ENCODE results near the gene ZNF790.

The ZNF790 gene

DNA sequence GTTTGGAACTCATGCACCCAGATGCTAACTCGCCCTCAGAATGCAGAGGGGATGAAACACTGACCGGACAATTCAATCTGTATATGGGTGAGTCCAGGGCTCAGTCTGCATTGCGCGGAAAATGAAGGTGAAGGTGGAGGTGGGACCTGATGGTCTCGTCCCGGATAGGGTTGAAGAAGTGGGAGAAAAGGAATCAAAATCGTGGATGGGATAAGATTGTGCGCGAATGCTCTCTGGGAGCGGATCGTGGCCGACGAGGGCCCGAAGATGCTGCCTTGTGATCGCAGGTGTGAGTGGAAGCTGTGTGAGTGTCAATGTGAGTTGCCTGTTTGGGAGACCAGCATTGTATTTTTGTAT, 65.0 kb downstream of the ZNF790 start:
- DNase-seq (ENCODE audit: insufficient read length, low spot score) (no peak), FAIRE-seq (no peak)
- TF ChIP-seq SPI1 (IDR thresholded peaks at IDR 0.05; ENCODE audit: low read depth, low read length) (no peak), POU2F2 (IDR thresholded peaks at IDR 0.05; ENCODE audit: low read depth, low read length) (no peak)

DNA sequence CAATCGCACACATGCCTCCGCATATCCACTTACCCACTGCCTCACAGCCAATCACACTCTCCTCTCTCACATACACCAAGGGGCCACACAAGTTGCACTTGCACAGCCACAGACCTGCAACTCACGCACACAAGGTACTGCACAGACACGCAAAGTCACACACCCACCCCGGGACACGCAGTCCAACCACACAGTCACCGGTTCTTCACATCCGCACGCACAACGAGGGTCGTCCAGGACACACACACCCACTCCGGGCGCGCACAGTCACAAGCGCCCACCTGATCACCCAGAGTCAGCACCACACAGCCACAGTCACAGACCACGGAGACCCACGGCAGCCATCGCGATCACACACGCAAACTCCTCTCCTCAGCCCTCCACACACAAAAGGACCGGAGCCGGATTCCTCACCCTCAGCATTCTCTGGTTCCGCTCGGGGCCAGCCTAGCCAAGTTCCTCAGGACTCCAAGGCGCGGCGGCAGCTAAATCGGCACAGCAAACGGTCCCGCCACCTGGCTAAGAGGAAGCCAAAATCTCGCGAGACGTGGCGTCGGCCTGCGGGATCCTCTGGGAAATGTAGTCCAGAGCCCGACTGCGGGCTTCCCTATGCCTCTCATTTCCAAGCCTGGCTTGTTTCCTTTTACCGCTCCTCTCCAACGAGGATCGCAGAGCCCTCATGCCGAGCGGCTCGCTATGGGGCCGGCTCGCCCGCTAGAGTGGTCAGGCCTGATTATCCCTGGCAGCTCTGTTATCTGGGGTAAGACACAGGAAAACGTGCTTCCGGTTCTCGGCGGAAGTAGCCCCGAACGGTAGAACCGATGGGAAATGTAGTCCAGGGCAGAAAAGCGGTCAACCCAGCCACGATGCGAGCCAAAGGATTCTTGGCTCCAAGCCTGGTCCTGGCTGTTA, 65.6 kb downstream of the ZNF790 start, which contains the start of gene ZNF850:
ZNF850 (minus strand) TSS at position 497 of the 912 bp plus-strand sequence. CDS start 10,201 bp downstream, outside the sequence.
- FAIRE-seq (peak; percentile 77), DNase-seq (ENCODE audit: insufficient read length, low spot score) (peak; percentile 32)
- TF ChIP-seq POU2F2 (IDR thresholded peaks at IDR 0.05; ENCODE audit: low read depth, low read length) (no peak), TAF1 (IDR thresholded peaks at IDR 0.05; ENCODE audit: low read depth, low read length) (no peak; the same call in 1 of the 2 replicates), POLR2A (IDR thresholded peaks at IDR 0.05; ENCODE audit: low read depth, low read length) (peak; percentile 55; the same call in 1 of the 2 replicates), POLR2AphosphoS5 (IDR thresholded peaks at IDR 0.05; ENCODE audit: low read depth, low read length) (0 out of 2 replicates have a peak, but pooled peaks have one; percentile 29)

DNA sequence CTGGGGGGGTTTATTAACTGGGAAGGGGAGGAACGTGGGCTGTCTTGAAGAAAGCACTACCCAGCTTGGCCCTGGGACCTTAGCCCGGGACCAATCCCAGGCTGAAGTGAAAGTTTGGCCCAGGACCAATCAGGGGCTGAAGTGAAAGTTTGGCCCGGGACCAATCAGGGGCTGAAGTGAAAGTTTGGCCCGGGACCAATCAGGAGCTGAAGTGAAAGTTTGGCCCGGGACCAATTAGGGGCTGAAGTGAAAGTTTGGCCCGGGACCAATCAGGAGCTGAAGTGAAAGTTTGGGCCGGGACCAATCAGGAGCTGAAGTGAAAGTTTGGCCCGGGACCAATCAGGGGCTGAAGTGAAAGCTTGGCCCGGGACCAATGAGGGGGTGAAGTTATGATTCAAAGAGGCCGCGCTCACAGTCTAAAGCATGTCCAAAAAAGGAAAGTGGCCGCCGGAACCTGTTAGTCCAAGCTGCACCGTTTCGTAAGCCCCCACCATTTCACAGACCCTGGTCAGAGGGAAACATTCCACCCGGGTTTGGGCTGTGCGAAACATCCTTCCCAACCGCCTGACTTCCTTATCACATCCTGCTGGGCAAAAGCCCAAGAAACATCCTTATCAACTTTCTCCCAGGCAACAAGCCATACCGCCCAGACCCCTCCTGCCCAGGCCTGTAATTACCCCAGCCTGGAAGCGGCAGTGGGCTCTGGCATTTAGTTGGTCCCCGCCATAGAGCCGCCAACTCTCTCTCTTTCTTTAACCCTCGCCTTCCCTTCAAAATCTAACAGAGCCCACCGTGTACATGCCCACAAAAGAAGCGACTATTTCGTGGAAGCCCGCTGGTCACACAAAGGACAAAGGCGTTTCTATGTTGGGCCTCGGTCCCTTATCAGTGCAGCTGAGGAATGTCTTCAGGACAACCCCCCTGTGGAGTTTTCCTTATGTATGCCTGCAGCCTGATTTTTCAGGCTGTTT, 66.6 kb downstream of the ZNF790 start:
- FAIRE-seq (peak; percentile 9), DNase-seq (ENCODE audit: insufficient read length, low spot score) (peak; percentile 24)
- TF ChIP-seq POLR2AphosphoS5 (IDR thresholded peaks at IDR 0.05; ENCODE audit: low read depth, low read length), result no peak
- TF ChIP-seq TAF1 (IDR thresholded peaks at IDR 0.05; ENCODE audit: low read depth, low read length), result no peak
- no peak for TF ChIP-seq SPI1 (IDR thresholded peaks at IDR 0.05; ENCODE audit: low read depth, low read length)
- no peak for TF ChIP-seq PAX5 (IDR thresholded peaks at IDR 0.05; ENCODE audit: insufficient read depth, low read length, severe bottlenecking)
- no peak for TF ChIP-seq POU2F2 (IDR thresholded peaks at IDR 0.05; ENCODE audit: low read depth, low read length)
- TF ChIP-seq POLR2A (IDR thresholded peaks at IDR 0.05; ENCODE audit: low read depth, low read length), result no peak

Measured in GM12891 (cell line).